Left ventricle myocardium superior (tissue), 1 donor: ENCODE measurements around the gene LPCAT4. TPM values are rescaled to one million over a fixed set of nuclear protein-coding genes. Genes with fewer than 3 reads are reported as not detected.
A peak's percentile ranks its signal among the peaks of the same experiment; 100 is the strongest.
"Not testable (repeated sequence)": the region's sequence is repeated elsewhere in the genome, so short reads cannot be mapped to it uniquely, and the experiment has no call there.

Experiments used
- ATAC-seq: fragments of 200-7000 bp; cut with Tn5 transposase; one replicate; pipeline ENCODE4 v1.9.1; 2020; ENCODE audit warnings: mild to moderate bottlenecking, moderate library complexity
- DNase-seq: peaks from one replicate; pipeline ENCODE4 v3.0.0-alpha.2; 2020
- intact Hi-C: fragments of 100-400 bp; cut with micrococcal nuclease; formaldehyde crosslinking; loops from one replicate; pipeline ENCODE4 v1.11.0; 2022
- total RNA-seq: library from RNA; stranded (reverse); fragmentation: NEBNext Ultra II Directional; extraction: Animal tissue kit (Norgen Biotek cat#: 25700); gene quantifications from one replicate; pipeline ENCODE4 v1.2.1, GENCODE V29; 2021
- donor health status: DM: no; HTN: yes; CAD: no; lungs with severe emphysema.

LPCAT4 gene
- total RNA-seq, 1 donor from 2014 or later: 103 TPM

DNA sequence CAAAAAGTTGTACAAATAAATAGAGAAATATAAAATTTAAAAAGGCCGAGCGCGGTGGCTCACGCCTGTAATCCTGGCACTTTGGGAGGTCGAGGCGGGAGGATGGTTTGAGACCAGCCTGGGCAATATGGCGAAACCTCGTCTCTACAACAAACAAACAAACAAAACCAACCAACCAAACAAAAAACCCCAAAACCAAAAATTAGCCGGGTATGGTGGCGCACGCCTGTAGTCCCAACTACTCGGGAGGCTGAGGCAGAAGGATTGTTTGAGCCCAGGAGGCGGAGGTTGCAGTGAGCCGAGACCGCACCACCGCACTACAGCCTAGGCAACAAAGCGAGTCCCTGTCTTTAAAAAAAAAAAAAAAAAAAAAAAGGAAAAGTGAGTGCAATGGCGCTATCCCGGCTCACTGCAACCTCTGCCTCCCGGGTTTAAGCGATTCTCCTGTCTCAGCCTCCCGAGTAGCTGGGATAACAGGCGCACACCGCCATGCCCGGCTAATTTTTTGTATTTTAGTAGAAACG lies 24.7 kb downstream of the LPCAT4 start:
- not testable (repeated sequence) for ATAC-seq, DNase-seq
- intact Hi-C loops: loop anchor here (10.0 kb wide), 1 partner anchor 97 kb away; no protein-coding TSS in a partner anchor

DNA sequence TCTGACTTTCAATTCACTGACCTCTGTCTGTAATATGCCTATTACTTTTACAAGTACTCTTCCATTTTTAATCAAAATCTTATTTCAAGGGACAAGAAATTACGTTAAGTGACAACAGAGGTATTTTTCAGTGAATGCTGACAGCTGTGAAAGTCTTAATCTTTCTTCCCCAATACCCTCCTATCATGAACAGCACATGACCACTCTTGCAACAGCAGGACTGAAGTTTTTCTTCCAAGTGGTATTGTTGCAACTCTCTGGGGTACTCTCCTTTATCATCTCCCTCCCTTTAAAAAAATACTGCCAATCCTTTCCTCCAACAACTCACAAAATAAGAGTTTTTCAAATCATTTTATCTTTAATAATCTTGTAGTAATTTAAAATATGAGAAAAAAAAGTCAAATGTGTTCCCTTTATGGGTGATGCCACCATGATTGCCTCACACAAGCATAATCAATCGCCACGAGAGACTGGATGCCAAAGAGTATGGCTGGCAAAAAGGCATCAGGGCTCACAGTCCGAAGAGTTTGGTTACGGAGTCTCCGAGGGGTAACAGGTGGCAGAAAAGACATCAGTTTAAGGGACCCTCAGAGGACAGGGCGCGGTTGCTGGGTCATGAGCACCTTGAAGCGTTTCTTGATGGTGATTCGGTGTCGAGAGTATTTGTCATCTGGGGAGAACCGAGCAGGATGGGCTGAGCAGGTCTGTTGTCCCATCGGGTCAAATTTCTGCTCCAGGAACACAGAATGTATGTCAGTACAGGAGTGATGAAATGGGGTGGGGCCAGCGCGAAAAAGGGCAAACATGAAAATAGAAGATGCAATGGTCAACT lies 25.4 kb downstream of the LPCAT4 start:
- DNase-seq (no peak), ATAC-seq (no peak)
- intact Hi-C loops: loop anchor here (10.0 kb wide), 1 partner anchor 97 kb away; no protein-coding TSS in a partner anchor

DNA sequence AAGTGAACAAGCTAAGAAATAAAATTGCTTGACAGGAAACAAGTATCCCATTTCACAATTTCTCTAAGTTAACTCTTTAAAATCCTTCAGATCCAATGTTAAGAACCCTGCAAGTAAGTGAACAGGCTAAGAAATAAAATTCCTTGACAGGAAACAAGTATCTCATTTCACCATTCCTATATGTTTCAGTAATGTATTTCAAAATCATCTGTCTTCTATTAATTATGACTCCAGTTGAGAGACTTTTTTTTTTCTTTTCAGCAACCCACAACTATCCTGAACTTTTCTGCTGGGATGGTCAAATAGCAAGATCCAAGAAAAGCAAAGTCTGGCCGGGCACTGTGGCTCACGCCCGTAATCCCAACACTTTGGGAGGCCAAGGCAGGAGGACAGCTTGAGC lies 27.1 kb downstream of the LPCAT4 start:
- DNase-seq (no peak), ATAC-seq (no peak)
- intact Hi-C loops: loop anchor here (10.0 kb wide), 1 partner anchor 95 kb away; no protein-coding TSS in a partner anchor

DNA sequence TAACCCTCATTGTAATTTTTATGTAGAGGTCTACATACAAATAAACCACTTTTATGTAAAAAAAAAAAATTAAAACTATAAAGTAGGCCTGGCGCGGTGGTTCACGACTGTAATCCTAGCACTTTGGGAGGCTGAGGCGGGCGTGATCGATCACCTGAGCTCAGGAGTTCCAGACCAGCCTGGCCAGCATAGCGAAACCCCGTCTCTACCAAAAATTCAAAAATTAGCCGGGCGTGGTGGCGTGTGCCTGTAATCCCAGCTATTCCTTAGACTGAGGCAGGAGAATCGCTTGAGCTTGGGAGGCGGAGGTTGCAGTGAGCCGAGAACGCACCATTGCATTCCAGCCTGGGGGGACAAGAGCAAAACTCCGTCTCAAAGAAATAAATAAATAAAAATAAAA lies 28.6 kb downstream of the LPCAT4 start:
- ATAC-seq (no peak), DNase-seq (no peak)
- intact Hi-C loops: no loop called here

DNA sequence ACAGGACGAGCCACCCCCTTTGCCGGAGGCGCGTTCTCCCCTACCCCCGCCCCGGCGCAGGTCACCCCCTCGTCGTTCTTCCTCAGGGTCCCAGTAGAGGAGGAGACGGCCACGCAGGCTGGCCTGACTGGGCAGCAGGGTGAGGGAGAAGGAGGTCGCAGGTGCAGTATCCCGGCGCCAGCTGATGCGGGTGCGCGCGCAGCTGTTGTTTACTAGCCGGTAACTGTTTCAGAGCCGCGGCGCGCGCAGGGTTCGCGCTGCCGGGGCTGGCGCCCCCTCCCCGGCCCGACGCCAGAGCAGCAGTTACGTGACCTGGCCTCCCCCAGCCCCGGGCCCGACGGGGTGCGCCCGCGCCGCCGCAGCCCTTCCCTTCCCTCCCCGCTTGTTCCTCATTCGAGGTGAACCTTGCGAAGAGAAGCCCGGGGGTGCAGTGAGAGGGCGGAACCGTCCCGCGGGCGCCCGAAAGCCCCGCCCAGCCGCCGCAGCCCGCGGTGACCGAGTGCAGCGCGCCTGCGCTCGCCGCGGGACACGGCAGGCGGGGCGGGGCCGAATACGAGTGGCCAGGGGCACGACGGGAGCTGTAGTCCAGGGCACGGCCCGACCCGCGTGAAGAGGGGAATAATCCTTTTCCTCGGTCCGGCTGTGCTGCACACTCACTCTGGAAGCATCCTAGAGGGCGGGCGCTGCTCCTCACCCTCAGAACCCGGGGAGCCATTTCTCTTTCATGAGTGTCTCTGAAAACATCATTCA lies 29.3 kb downstream of the LPCAT4 start, which contains the start of gene SLC12A6:
SLC12A6 (minus strand) TSS at position 225 of the 750 bp plus-strand sequence. CDS start 1,101 bp downstream, outside the sequence.
- DNase-seq: peak; percentile 96
- ATAC-seq: peak; percentile 97
- intact Hi-C loops: no loop called here

DNA sequence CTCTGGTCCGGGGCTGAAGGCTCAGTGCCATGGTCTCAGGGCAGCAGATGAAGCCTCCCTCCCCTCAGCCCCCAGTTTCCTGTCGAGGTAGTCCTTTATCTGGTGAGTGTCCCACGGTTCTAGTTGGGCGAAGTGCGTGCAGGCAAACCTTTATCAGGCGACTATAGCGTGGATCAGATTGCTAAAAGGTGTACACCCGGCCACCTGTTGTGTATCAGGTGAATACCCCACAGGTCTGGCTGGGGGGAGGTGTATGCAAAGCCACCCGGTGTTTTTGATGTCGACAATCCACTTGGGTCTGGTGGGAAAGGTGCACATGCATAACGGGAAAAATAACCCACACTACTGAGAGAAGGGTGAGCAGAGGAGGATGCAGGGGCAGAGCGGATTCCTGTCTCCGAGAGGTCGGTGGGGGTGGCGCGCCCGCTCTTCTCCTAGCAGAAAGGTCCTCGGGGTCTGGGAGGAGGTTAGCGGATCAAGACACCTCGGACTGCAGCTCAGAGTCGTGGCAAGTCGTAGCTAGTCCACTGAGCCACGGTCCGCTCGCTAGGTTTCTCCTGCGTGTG lies 29.9 kb downstream of the LPCAT4 start:
- DNase-seq (no peak), ATAC-seq (peak; percentile 46)
- intact Hi-C loops: no loop called here

DNA sequence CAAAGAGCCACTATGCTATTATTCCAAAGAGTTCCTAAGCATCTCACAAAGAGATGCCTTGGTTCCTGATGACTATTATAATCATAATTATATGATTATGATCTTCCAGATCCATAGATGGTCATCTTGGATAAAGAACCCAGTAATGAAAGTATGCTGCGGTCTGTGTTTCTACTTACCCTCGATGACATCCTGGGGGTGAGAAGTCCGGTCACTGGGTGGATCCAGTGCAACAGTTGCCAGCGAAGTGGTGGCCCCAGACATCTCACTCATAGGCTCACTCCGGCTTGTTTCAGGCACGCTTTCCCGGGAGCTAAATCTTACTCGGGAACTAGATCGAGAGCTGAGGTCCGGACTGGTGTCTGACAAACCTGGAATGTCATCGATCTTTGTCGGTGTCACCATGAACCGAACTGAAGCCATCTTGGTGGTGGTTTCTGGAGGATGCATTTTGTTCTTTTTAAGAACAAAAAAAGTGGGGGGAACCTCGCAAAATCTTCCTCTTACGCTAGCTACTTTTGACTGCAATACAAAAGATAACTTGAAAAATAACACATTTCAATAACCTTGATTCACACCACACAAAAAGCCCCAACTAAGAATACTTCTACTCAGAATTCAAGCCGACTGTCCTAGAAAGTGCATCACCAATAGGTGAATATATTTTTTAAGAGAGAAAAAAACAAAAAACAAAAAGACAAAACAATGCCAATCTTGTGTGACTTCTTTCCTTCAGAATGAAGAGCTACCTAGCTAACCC lies 30.6 kb downstream of the LPCAT4 start:
- no peak for DNase-seq
- intact Hi-C loops: no loop called here
- no peak for ATAC-seq

DNA sequence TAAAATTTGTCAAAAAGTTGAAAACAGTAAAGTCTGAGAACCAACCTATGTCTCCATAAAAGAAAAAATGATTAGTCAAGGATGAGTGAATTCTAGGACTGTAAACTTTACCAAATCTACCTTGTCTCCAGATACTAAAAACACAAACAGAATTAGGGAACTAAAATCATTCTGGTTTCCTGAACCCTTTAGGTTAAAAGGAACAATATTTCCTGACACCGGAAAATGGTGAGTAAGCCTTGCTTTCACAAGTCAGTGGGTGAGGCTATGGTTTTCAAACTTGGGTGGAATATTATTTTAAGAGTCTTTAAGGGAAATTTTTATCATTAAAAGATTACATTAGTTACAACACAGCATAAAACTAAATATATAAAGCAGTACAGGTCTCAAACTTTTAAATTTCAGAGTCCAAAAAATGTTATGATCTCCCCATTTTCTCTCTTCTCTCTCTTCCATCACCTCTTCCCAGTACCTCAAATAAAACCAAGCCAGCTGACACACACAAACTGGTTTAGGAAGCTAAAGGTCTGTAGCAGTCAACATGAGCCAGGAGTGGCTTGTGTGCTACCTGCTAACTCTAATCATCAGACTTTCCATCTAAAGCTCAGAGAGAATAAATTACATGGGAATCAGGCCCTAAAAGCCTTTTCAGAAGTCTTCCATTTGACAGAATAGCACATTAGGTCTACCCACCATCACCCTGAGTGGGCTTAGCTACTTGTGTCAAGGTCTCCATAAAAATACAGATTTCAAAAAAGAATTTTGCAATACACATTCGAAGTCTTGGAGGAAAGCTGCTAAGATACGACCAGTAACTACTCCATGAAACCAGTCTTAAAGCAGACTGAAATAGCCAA lies 31.6 kb downstream of the LPCAT4 start:
- DNase-seq (no peak), ATAC-seq (no peak)
- intact Hi-C loops: no loop called here

DNA sequence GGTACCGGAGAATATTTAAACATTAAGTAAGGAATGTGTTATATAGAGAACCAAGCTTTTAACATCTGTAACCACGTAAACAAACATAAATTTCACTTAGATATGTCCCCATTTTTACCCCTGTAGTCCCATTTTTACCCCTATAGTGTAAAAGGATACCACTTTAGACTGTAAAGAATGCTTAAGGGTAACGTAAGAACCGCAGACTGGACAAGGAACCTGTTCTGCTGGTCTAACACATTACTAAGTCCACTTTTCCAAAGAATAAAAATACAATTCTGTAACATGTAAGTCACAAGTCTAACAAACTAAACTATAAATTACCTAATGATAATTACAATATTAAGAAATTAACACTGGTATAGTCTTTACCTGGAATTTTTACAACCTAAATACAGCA lies 32.3 kb downstream of the LPCAT4 start:
- intact Hi-C loops: no loop called here
- DNase-seq (no peak), ATAC-seq (no peak)

DNA sequence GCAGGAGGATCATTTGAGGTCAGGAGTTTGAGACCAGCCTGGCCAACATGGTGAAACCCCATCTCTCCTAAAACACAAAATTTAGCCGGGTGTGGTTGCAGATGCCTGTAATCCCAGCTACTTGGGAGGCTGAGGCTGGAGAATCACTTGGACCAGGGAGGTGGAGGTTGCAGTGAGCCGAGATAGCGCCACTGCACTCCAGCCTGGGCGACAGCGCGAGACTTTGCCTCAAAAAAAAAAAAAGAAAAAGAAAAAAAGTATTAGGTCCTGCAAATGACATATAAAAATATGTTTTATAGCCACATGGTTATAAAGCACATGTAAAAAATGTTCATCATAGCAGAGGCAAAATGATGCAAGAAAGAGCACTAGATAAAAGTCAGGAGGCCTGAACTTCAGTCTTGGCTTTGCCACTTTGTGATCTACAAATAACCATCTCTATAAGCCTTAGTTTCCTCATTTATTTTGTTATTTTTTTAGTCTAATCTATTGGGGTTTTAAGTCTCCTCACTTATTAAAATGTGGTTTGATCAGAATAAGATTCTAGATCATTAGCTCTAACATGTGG lies 34.4 kb downstream of the LPCAT4 start:
- DNase-seq: no peak
- intact Hi-C loops: no loop called here
- no peak for ATAC-seq

DNA sequence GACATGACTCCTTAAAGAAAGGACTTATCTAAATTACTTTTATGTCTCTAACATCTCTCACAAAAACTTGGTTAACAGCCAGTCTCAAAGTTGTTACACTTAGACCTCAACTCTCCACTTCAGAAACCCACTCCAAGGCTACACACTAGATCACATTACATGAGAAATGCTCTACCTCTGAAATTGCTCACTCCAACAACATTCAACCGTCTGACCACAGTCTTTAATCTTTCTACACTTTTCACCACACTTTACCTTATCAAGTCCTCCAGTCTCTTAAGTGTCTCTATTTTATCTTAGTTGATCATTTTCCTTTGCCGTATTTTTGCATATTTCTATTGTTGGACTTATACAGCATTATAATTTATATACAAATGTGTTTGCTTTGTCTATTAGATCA lies 35.2 kb downstream of the LPCAT4 start:
- ATAC-seq (no peak), DNase-seq (no peak)
- intact Hi-C loops: no loop called here

DNA sequence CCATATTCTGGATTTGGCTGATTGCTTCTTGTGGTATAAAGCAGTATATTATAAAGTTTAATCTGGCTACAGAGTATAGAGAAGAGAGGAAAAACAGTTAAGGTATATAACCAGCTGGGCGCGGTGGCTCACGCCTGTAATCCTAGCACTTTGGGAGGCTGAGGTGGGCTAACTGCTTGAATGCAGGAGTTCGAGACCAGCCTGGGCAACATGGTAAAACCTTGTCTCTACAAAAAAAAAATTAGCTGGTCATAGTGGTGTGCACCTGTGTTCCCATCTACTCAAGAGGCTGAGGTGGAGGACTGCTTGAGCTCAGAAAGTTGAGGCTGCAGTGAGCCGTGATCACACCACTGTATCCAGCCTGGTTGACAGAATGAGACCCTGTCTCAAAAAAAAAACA lies 36.7 kb downstream of the LPCAT4 start:
- DNase-seq (no peak), ATAC-seq (no peak)
- intact Hi-C loops: no loop called here

DNA sequence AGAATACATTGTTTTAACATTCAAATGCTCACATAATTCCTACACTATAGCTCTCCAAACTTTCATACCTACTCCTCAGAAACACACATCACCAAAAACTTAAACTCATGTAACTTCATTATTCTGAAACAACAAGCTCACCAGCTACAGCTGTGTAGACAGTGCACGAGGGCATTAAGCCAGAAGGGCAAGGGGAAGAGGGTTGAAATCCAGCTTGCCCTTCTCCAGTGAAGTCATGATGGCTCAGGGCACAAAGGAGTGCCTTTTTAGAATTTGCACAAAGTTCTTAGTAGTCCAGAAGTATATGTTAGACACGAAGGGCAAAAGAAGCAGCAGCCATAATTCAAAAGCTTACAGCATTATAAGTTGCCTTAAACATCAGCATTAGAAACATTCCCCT lies 38.0 kb downstream of the LPCAT4 start:
- intact Hi-C loops: no loop called here
- DNase-seq: no peak
- no peak for ATAC-seq

DNA sequence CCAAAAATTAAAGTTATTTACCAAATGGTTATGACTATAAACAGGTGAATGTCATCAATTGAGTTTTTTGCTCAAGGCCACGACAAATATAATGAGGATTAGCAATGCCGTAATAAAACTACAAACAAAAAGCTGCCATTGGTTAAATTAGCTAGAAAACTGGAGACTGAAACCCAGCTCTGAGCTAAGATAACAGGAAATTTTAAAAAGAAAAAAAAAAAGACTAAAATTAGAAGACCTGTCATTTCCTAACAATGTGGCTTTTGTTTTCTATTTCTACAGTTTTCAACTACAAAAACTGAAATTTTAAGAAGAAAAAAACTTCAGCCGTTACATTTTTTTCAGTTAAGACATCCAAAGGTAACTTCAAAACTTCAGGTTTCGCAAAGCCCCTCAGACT lies 39.1 kb downstream of the LPCAT4 start:
- DNase-seq (no peak), ATAC-seq (no peak)
- intact Hi-C loops: no loop called here

DNA sequence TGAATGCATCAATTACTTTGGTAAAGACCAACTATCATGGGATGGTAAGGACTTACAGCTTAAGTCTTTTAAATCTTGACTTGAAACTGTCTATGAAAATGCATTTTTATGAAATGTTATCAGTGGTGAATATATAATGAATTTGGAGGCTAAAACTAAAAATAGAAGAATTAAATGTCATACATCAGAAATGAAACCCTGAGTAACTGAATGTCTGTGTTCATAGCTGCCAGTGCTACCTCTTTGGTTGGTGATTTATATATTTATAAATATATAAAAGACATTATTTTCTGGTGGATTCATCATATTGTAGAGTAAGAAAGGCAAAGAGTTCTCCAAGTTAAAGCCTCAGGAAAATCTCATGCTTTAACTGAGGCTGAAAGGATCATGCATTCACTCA lies 41.6 kb downstream of the LPCAT4 start:
- ATAC-seq: no peak
- intact Hi-C loops: no loop called here
- DNase-seq: no peak

DNA sequence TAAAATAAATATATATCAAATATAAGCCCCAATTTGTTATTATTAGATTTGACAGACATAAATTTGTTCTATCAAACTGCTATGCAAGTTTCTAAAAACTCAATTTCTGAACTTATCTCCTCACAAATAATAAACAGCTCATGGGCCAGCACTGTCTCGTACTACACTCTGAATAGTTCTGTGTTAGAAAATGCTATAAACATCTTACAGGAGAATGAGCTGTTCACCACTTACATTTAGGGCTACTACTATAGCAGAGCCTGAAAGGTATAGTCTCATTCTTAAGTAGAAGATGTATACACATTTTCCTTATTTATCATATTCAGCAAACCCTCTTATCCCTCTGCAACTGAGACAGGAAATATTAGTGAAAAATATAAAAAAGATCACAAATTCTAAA lies 42.1 kb downstream of the LPCAT4 start:
- DNase-seq: no peak
- intact Hi-C loops: no loop called here
- no peak for ATAC-seq

DNA sequence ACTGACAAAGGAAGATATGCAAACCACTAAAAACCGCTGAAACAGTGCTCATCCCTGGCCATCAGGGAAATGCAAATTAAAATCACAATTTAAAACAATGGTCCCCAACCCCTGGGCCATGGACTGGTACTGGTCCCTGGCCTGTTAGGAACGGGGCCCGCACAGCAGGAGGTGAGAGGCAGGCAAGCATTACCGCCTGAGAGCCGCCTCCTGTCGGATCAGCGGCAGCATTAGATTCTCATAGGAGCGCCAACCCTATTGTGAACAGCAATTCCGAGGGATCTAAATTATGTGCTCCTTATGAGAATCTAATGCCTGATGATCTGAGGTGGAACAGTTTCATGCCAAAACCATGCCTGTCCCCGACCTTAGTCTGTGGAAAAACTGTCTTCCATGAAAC lies 43.8 kb downstream of the LPCAT4 start:
- intact Hi-C loops: no loop called here
- no peak for ATAC-seq

More for the DNA sequence above, 43.8 kb downstream of the LPCAT4 start:
- no peak for DNase-seq
